ENCODE data around the gene DPP10. TPM values are rescaled to one million over a fixed set of nuclear protein-coding genes. Genes with fewer than 3 reads are reported as not detected.

The DPP10 gene
- total RNA-seq, 1 donor from 2014 or later: not detected

- intact Hi-C loops (cut with micrococcal nuclease): no loop called here
- Mint-ChIP-seq H3K4me1 (ENCODE audit: low read depth) (no peaks in the 10 kb centered on the region), H3K36me3 (ENCODE audit: low read depth) (no peaks in the 10 kb centered on the region), H3K9me3 (no peaks in the 10 kb centered on the region), H3K27me3 (ENCODE audit: low read depth) (no peaks in the 10 kb centered on the region), H3K4me3 (ENCODE audit: low read depth) (no peak overlapping the region), H3K27ac (no peak overlapping the region)
- no peak for DNase-seq (ENCODE audit: low spot score)
Measured at GRCh38 chr2:114525955-114526354, 83.5 kb downstream of the DPP10 start.

GRCh38 chr2:114526841-114527240, 84.4 kb downstream of the DPP10 start:
- intact Hi-C loops (cut with micrococcal nuclease): no loop called here
- H3K4me3 Mint-ChIP-seq (ENCODE audit: low read depth): no peak overlapping the region
- no peaks in the 10 kb centered on the region for H3K36me3 Mint-ChIP-seq (ENCODE audit: low read depth)
- H3K9me3 Mint-ChIP-seq: no peaks in the 10 kb centered on the region
- no peak for DNase-seq (ENCODE audit: low spot score)
- H3K4me1 Mint-ChIP-seq (ENCODE audit: low read depth): no peaks in the 10 kb centered on the region
- no peak overlapping the region for H3K27ac Mint-ChIP-seq
- H3K27me3 Mint-ChIP-seq (ENCODE audit: low read depth): no peaks in the 10 kb centered on the region

GRCh38 chr2:114527330-114527983, 85.0 kb downstream of the DPP10 start:
- no peaks in the 10 kb centered on the region for H3K36me3 Mint-ChIP-seq (ENCODE audit: low read depth)
- no peak overlapping the region for H3K27ac Mint-ChIP-seq
- H3K9me3 Mint-ChIP-seq: no peaks in the 10 kb centered on the region
- H3K27me3 Mint-ChIP-seq (ENCODE audit: low read depth): no peaks in the 10 kb centered on the region
- no peak overlapping the region for H3K4me3 Mint-ChIP-seq (ENCODE audit: low read depth)
- no peaks in the 10 kb centered on the region for H3K4me1 Mint-ChIP-seq (ENCODE audit: low read depth)
- DNase-seq (ENCODE audit: low spot score): no peak
- intact Hi-C loops (cut with micrococcal nuclease): no loop called here

- H3K27ac Mint-ChIP-seq: no peak overlapping the region
- H3K9me3 Mint-ChIP-seq: no peaks in the 10 kb centered on the region
- no peak overlapping the region for H3K4me3 Mint-ChIP-seq (ENCODE audit: low read depth)
- intact Hi-C loops (cut with micrococcal nuclease): no loop called here
- no peak for DNase-seq (ENCODE audit: low spot score)
- H3K36me3 Mint-ChIP-seq (ENCODE audit: low read depth): no peaks in the 10 kb centered on the region
- H3K27me3 Mint-ChIP-seq (ENCODE audit: low read depth): no peaks in the 10 kb centered on the region
- H3K4me1 Mint-ChIP-seq (ENCODE audit: low read depth): no peaks in the 10 kb centered on the region
Measured at GRCh38 chr2:114534116-114535084, 92.0 kb downstream of the DPP10 start.

GRCh38 chr2:114537777-114538176, 95.3 kb downstream of the DPP10 start:
- no peak overlapping the region for H3K27ac Mint-ChIP-seq
- H3K36me3 Mint-ChIP-seq (ENCODE audit: low read depth): no peaks in the 10 kb centered on the region
- intact Hi-C loops (cut with micrococcal nuclease): no loop called here
- no peak for DNase-seq (ENCODE audit: low spot score)
- no peaks in the 10 kb centered on the region for H3K27me3 Mint-ChIP-seq (ENCODE audit: low read depth)
- H3K4me3 Mint-ChIP-seq (ENCODE audit: low read depth): no peak overlapping the region
- H3K9me3 Mint-ChIP-seq: no peaks in the 10 kb centered on the region
- H3K4me1 Mint-ChIP-seq (ENCODE audit: low read depth): no peaks in the 10 kb centered on the region

GRCh38 chr2:114542695-114543094, 100.3 kb downstream of the DPP10 start:
- no peaks in the 10 kb centered on the region for H3K4me1 Mint-ChIP-seq (ENCODE audit: low read depth)
- no peaks in the 10 kb centered on the region for H3K27me3 Mint-ChIP-seq (ENCODE audit: low read depth)
- no peak overlapping the region for H3K27ac Mint-ChIP-seq
- H3K9me3 Mint-ChIP-seq: no peaks in the 10 kb centered on the region
- no peak overlapping the region for H3K4me3 Mint-ChIP-seq (ENCODE audit: low read depth)
- no peak for DNase-seq (ENCODE audit: low spot score)
- H3K36me3 Mint-ChIP-seq (ENCODE audit: low read depth): no peaks in the 10 kb centered on the region
- intact Hi-C loops (cut with micrococcal nuclease): no loop called here

- H3K4me3 Mint-ChIP-seq (ENCODE audit: low read depth): no peak overlapping the region
- H3K36me3 Mint-ChIP-seq (ENCODE audit: low read depth): no peaks in the 10 kb centered on the region
- intact Hi-C loops (cut with micrococcal nuclease): no loop called here
- no peak overlapping the region for H3K27ac Mint-ChIP-seq
- no peaks in the 10 kb centered on the region for H3K9me3 Mint-ChIP-seq
- H3K4me1 Mint-ChIP-seq (ENCODE audit: low read depth): no peaks in the 10 kb centered on the region
- no peak for DNase-seq (ENCODE audit: low spot score)
- H3K27me3 Mint-ChIP-seq (ENCODE audit: low read depth): no peaks in the 10 kb centered on the region
Measured at GRCh38 chr2:114543236-114543766, 100.9 kb downstream of the DPP10 start.

- Mint-ChIP-seq H3K4me3 (ENCODE audit: low read depth) (no peak overlapping the region), H3K27me3 (ENCODE audit: low read depth) (no peaks in the 10 kb centered on the region), H3K4me1 (ENCODE audit: low read depth) (no peaks in the 10 kb centered on the region), H3K27ac (no peak overlapping the region), H3K36me3 (ENCODE audit: low read depth) (no peaks in the 10 kb centered on the region), H3K9me3 (no peaks in the 10 kb centered on the region)
- intact Hi-C loops (cut with micrococcal nuclease): no loop called here
- DNase-seq (ENCODE audit: low spot score): no peak
Measured at GRCh38 chr2:114545052-114545451, 102.6 kb downstream of the DPP10 start.

GRCh38 chr2:114546531-114546930, 104.1 kb downstream of the DPP10 start:
- Mint-ChIP-seq H3K36me3 (ENCODE audit: low read depth) (no peaks in the 10 kb centered on the region), H3K4me3 (ENCODE audit: low read depth) (no peak overlapping the region), H3K27me3 (ENCODE audit: low read depth) (no peaks in the 10 kb centered on the region), H3K27ac (no peak overlapping the region), H3K4me1 (ENCODE audit: low read depth) (no peaks in the 10 kb centered on the region), H3K9me3 (no peaks in the 10 kb centered on the region)
- no peak for DNase-seq (ENCODE audit: low spot score)
- intact Hi-C loops (cut with micrococcal nuclease): no loop called here

- H3K4me1 Mint-ChIP-seq (ENCODE audit: low read depth): no peaks in the 10 kb centered on the region
- H3K9me3 Mint-ChIP-seq: no peaks in the 10 kb centered on the region
- H3K27ac Mint-ChIP-seq: no peak overlapping the region
- intact Hi-C loops (cut with micrococcal nuclease): no loop called here
- H3K36me3 Mint-ChIP-seq (ENCODE audit: low read depth): no peaks in the 10 kb centered on the region
- no peak overlapping the region for H3K4me3 Mint-ChIP-seq (ENCODE audit: low read depth)
- DNase-seq (ENCODE audit: low spot score): no peak
- H3K27me3 Mint-ChIP-seq (ENCODE audit: low read depth): no peaks in the 10 kb centered on the region
Measured at GRCh38 chr2:114548151-114548550, 105.7 kb downstream of the DPP10 start.

GRCh38 chr2:114550364-114550763, 107.9 kb downstream of the DPP10 start:
- intact Hi-C loops (cut with micrococcal nuclease): no loop called here
- H3K4me1 Mint-ChIP-seq (ENCODE audit: low read depth): no peaks in the 10 kb centered on the region
- H3K27ac Mint-ChIP-seq: no peak overlapping the region
- DNase-seq (ENCODE audit: low spot score): no peak
- no peaks in the 10 kb centered on the region for H3K36me3 Mint-ChIP-seq (ENCODE audit: low read depth)
- H3K27me3 Mint-ChIP-seq (ENCODE audit: low read depth): no peaks in the 10 kb centered on the region
- H3K9me3 Mint-ChIP-seq: no peaks in the 10 kb centered on the region
- H3K4me3 Mint-ChIP-seq (ENCODE audit: low read depth): no peak overlapping the region

- H3K27me3 Mint-ChIP-seq (ENCODE audit: low read depth): no peaks in the 10 kb centered on the region
- H3K9me3 Mint-ChIP-seq: no peaks in the 10 kb centered on the region
- intact Hi-C loops (cut with micrococcal nuclease): no loop called here
- no peaks in the 10 kb centered on the region for H3K36me3 Mint-ChIP-seq (ENCODE audit: low read depth)
- H3K27ac Mint-ChIP-seq: no peak overlapping the region
- H3K4me3 Mint-ChIP-seq (ENCODE audit: low read depth): no peak overlapping the region
- no peak for DNase-seq (ENCODE audit: low spot score)
- H3K4me1 Mint-ChIP-seq (ENCODE audit: low read depth): no peaks in the 10 kb centered on the region
Measured at GRCh38 chr2:114550895-114551793, 108.7 kb downstream of the DPP10 start.

Measured in activated T-helper 2 cell treated with anti-CD3 and anti-CD28 coated beads, Interferon-gamma antibody, Interleukin-2, Interleukin-4, amounts not matched to agents 10 μg/mL and 5 μg/mL and 100 μg/mL, durations not matched to agents 14 hours and 24 hours and 36 hours (primary cell).